GM19238 (cell line): ENCODE results near the gene RETREG1.
A peak's percentile ranks its signal among the peaks of the same experiment; 100 is the strongest.
"Not testable (repeated sequence)": the region's sequence is repeated elsewhere in the genome, so short reads cannot be mapped to it uniquely, and the experiment has no call there.

Experiments used
- DNase-seq: peaks from one replicate; pipeline ENCODE4 v3.0.0; 2011; ENCODE audit warnings: low spot score; ENCODE audit not compliant: insufficient read length

Gene RETREG1

DNA sequence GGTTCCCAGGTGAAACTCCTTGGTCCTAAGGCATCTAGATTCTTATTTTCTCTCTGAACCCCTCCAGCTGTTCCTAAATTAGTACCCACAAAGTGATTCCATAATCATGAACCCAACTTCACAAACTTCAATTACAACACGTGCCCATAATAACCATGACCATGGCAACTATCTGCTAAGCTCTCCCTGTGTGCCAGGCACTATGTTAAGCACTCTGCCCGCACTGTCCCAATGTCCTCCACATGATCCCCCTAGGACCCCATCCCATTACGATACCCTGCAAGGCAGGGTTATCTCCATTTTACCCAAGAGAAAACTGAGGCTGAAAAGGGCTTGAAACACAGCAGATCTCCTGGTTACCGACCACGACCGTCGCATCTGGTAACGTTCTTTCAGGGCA, 125.9 kb downstream of the RETREG1 start:
- no peak for DNase-seq

DNA sequence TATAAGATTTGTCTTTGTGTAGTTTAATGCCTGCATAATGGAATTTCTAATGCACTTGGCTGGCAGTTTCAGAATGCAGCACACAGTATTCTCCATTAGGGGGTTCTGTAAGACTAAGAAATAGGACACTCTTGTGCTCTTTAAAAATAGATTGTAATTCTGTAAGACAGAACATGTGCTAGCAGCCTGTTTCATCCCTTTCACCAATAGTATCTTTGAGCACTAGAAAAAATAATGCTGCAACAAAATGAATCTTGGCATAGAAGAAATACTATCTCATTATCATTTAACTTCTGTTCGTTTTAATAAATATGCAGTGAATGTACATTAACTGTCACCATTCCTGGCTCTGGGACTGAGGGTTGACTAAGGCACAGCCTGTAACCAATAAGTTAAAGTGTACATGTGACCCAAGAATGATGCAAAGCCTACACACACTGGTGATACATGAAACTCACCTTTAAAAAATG, 127.4 kb downstream of the RETREG1 start:
- DNase-seq, result no peak

DNA sequence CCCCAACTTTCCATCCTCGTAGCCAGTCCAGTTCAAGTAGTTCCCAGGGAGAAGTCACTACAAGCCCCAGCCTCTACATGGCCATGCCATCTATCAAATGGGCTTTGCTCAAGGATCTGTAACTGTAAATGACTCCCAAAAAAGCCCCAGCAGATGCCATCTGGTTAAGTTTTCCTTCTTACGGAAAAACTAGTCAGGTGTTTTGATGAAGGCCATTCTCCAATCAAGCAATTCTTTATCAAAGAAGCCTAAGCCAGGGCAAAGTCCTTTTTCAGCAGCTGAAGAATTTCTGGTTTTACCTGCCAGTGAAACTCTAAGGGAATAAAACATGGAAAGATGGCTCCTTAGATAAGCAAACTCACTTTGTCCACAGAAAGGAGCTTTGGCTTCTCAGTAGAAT, 129.3 kb downstream of the RETREG1 start:
- no peak for DNase-seq

DNA sequence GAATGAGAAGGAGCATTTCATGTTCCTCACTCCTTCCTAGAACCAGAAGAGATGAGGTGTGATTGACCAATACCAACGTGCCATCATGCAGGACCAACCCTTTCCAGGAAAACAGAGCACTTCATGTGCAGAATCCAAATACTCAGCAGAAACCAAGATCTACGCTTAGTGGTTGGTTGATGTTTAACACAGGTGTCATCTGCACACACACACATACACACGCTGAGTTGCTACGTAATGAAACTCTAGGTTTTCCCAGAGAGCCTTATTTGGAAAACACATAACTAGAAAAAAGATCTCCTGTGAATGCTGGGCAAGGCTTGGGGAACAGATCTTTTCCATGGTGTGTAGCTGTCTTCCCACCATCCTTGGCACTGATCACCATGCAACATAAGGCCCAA, 130.1 kb downstream of the RETREG1 start:
- DNase-seq, result no peak

DNA sequence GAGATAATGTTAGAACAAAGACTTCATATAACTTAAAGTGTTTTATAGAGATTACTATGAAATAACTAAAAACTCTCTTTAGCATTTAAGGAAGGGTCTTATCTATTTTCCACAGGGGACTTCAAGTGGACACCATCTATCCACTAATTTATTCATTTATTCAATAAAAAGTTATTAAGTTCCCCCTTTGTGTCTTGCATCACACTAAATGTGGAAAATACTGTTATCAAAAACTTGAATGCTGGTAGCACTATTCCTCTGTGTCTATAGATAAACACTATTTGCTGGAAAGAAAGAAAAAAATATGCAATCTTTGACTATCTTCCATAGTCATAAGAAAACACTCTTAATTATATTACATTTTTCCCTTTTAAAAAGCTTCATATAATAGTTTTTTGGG, 131.1 kb downstream of the RETREG1 start:
- DNase-seq, result no peak

DNA sequence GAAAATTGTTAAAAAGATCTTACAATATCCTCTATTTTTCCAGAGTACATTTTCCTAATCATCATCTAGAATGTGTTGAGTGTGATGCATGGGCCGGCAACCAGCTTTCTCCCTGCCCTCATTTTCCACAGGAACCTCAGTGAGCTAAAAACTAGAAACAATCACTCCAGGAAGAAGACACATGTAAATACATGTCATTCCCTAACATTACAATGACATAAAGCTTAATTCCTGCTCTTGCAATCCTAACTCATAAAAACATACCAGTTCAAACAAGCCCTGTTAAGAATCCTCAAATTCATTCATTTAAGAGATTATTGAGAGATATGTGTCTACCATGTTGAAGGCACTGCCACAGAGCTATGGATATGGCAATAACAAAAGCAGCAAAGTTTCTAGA, 132.7 kb downstream of the RETREG1 start:
- DNase-seq, result no peak

DNA sequence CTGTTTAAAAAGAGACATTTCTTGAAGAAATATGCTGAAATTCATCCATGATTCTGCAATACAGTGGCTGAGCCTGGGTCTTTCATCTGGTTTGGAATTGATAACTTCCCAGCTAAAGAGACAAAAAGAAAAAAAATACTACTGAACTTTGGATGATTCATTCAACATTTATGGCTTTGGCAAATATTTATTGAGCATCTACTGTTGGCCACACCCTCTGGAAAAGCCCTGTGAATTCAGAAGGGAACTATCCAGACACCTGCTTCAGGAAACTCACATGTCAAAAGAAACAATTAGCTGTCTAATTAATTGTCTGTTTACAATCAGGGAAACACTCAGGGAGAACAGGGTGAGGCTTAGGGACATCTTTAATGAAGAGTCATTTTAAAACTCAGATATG, 133.4 kb downstream of the RETREG1 start:
- no peak for DNase-seq

DNA sequence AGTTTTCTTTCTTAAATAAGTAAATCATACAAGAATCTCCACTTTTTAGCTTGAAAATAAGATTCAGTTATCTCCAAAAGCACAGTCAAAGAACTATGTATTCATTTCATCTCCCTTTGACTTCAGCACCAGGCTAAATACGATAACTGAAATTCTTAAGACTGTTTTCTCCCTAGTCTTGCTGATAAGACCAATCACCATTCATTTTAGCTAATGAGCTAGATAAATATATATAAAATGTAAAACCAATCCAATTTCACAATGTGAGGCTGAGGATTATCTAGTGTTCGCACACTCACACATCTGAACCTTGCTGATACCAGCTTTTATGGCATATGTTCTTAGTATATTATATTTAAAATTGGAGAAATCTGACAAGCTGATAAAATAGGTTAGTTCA, 133.9 kb downstream of the RETREG1 start:
- DNase-seq, result no peak

DNA sequence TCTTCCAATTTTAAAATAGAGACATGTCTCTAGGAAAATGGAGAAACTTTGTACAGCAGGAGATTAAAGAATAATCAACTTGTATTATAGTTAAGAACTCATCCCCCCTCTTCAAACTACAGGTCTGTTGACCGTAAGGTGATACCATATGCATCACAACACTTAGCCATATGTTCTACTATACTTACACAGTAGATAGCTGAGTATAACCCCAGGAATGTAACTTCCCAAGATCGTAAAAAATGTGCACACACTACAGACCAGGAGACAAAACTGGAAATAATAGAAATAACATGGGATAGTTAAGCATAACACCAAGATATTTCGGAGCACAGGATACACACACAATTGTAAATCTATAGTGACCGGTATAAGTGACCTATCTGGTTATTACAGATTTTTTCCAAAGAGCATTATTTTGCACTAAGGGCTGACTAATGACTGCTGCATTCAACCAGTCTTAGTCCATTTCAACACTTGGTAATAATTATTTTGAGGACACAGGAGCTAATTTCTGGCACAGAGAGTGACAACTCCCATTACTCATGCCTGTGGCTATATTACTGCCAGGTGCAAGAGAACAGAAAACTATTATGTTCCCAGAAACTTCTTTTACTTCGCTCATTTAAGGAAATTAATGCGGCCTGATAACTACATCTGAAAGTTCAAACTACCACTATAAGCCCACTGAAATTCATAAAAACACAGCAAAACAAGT, 135.8 kb downstream of the RETREG1 start:
- no peak for DNase-seq

DNA sequence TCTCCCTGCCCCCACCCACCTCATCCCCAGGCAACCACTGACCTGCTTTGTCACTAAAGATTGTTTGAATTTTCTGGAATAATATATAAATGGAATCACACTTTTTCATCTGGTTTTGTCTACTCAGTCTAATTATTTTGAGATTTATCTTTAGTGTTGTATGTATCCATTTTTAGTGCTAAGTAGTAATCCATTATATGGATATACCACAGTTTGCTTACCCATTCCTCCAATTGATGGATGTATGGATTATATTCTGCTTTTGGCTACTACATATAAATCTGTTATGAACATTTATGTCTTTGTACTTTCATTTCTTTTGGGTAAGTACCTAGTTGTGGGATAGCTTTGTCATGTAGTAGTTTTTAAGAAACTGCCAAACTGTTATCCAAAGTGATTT, 136.7 kb downstream of the RETREG1 start:
- DNase-seq, result no peak

DNA sequence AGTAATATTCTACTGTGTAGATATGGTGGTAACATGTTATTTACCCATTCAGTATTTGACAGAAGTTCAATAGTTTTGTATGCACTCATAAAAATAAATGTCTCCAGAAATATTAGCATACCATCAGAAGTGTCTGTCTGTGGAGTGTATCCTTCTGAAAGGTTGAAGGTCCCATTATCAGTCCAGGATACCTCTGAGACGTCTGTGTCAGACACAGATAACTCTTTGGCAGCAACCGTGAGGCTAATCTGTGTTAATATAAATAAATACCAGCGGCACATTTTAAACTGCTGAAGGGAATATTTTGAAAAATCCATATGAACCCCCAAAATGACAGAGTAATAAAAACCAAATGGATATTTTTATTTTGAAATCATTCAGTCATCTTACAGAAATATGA, 139.3 kb downstream of the RETREG1 start:
- no peak for DNase-seq

DNA sequence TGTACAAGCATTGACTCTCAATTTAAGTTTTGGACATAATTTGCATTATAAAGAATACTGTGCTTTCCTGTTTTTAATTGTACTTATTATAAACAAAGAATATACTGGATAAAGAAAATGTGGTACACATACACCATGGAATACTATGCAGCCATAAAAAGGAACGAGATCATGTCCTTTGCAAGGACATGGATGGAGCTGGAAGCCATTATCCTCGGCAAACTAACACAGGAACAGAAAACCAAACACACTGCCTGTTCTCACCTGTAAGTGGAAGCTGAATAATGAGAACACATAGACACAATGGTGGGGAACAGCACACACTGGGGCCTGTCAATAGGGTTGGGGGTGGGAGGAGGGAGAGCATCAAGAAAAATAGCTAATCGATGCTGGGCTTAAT, 140.4 kb downstream of the RETREG1 start:
- not testable (repeated sequence) for DNase-seq

DNA sequence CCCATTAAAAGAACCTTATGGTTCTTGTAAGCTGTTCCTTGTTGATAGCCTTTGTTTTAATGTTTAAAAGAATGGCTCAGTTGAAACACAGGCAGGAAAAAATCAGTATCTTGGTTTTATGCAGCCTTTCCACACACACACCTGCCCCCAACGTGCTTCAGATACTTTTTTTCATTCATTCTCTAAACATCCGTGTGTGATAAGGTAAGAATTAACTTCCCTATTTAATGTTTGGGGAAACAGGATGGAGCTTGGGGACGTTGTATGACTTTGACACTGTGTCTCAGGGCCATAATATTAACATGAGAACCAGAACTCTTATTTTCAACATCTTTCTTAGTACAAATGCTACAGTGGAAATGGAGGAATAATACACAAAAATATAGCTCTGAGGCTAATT, 145.4 kb downstream of the RETREG1 start:
- no peak for DNase-seq

DNA sequence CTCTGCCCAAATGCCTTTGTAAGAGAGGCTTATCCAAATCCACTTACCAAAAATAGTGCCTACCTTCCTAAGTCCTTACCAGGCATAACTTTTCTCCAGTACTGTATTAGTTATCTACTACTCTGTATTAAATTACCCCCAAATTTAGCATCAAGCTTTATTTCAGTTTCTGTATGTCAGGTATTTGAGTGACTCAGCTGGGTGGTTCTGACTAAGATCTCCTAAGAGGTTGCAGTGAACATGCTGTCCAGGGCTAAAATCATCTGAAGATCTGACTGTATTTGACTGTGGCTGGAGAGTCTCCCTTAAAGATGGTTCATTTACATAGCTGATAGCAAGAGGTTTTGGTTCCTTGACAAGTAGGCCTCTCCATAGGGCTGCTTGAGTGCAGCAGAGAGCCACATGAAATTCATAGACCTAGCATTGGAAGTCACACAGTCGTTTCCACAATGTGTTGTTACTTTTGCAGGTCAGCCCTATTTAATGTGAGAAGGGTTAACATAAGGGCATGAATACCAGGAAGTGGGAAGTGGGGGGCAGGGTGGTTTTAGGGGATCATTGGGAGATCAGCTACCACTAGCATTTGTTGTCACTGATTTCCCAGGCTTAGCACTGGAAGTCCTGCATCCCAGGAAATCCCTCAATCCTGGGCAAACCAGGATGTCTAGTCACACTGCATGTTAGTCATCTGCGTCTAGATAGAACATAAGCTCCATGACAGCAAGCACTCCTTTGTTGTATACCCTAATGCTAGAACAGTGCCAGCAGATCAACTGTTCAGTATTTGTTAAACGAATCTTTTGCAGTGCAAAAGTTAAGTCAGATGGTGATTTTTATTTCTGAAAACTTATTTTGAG, 149.2 kb downstream of the RETREG1 start:
- no peak for DNase-seq

DNA sequence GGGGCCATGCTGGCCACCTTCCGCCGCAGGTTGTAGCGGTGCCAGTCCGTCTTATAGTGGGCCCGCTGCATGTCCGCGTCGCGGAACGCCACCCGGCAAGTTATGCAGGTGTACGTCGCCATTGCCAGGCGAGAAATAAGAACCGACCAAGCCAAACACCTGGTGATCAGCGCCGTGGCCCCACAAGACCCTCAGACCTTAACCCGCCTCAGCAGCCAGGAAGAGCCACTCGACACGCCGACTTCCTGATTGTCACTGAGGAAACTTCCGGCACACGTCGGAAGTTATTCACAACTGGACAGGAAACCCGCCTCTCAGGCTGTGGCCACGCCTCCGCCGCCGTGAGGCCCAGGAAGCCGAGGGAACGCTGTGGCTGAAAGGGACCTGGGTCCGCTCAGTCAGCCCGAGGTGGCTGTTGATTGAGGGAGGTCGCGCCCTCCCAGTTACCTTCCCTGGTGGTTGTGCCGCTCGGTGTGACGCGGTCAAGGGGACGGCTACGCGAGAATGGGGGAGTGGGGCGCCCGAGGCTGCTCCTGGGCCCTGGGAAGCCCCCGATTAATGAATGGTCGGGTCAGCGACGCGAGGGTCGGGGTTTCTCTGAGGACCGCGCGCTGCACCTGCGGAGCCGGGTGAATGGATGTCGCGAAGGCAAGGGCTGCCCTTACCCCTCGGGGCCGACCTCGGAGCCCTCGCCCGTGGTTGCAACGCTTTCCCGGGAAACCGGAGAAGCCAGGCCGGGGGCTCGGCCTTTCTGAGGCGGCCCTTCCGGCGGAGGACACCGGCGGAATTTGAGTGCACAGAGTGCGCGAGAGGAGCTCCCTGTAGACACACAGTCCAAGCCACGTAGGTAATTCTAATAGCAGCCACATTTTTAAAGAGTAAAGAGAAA, 151.0 kb downstream of the RETREG1 start, which contains the start of gene ZNF622:
TSS of gene ZNF622 (minus strand) at position 257 of the 889 bp plus-strand sequence. CDS start at position 122, 135 bp downstream.
- peak; percentile 58 for DNase-seq

DNA sequence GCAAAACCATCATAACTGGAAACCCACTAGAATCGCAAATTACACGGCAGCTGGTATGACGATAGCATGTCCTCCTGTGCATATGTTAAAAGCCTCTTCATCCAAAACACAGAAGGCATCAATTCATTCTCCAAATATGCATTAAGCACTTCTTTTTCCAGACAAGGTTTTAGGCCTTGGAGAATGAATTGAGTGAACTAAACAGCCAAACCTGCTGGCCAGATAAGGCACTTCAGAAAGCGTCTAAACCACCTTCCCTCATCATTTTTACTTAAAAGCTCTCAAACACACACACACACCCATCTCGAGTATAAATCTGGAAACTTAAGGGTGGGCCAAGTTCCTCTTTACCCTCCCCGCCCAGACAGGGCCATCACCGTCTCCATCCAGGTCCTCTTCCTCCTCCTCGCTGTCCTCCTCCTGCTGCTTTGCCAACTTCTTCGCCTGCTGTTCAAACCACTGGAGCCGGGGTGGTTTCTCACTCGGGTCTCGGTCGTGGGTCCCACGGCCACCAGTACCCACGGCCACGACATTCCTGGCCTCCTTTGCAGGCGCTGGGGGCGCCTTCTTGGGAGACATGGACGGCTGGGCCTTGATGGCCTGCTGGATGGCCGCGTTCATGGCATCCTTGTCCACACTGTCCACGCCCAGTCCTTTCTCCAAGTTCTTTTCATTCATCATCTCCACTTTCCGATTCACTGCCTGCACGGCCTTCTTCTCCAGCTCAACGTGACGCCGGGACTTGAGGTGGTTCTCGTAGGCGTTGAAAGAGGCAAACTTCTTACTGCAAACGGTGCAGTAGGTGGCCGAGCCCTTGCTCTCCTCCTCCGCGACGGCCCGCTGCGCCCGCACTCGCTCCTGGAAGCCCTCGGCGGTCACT, 151.9 kb downstream of the RETREG1 start:
- DNase-seq, result no peak

DNA sequence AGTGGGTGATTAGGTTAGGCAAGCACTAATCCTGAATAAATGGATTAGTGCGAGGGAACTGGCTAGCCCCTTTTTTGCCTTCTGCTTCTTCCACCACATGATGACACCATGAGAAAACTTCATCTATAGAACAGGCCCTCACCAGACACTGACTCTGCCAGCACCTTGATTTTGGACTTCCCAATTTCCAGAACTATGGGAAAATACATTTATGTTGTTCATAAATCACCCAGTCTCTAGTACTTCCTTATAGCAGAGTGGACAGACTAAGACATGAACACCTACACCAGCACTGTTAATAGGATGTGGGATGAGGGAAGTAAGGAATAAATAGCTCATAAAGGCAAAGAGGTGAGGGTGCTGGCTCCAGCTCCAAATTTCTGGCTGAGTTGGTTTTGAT, 152.6 kb downstream of the RETREG1 start:
- no peak for DNase-seq

DNA sequence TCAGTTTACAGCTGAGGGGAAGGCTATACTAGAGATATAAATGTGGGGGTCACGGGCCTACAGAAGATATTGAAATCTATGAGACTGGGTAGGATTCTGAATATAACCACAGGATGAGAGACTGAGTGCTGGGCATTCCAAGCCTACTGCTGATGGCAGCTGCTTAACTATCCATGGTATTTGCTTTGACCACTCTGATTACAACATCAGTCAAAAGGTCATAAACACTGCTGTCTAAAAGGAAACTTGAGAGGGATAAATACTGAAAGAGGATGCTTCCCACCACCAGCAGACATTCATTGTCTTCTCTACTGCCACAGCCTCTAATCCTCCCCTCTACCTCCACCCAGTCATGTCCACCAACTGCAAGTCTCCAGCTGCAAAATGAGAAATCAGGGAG, 155.0 kb downstream of the RETREG1 start:
- no peak for DNase-seq

DNA sequence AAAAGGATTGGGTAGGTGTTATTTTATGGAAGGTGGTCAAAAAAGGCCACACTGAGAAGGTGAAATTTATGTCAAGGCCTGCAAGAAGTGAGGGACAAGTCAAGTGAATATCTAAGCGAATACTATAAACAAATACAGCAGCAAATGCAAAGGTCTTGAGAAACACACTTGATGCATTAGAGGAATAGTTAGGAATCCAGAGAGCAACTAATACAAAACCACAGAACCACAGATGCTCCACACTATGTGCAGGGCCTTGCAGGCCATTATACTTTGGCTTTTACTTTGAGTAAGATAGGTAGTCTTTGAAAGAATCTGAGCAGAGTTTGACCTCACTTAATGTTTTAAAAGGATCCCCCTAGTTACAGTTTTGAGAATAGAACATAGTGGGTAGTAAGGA, 155.8 kb downstream of the RETREG1 start:
- DNase-seq, result no peak

DNA sequence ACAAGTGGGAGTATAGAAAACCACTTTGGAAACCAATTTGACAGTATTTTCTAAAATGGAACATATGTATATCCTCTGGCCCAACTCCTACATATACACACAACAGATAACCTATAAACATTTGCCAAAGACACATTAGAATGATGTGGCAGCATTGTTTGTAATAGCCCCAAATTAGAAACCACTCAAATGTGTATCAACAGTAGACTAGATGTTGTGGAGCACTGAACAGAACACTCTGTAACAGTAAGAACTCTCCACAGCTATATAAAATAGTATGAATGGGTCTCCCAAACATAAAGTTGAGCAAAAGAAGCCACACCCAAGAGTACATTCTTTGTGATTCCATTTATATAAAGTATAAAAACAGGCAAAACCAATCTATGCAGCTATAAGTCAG, 157.3 kb downstream of the RETREG1 start:
- DNase-seq, result no peak

DNA sequence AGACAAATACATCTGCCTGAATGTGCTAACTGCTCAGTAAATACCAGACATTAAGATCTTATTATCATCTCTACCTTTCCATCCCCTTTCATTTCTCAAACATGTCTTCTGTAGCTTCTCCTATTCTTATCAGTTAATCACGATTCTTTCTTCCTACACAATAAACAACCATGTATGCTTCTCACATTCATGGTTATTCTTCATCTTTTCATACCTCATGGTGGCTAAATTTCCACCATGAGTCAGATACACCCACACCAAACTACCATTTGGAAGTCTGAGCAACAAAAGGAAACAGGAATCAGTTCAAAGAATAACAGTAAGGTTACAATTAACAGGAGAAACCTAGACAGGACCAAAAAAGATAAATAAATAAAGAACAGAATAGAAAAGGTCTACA, 158.9 kb downstream of the RETREG1 start:
- DNase-seq, result no peak
